Adrenal gland (tissue), 5 donors: ENCODE results near the gene STAB2.

Experiments
- POLR2A ChIP-seq, 2 donors: fragments of 450-650 bp; IDR thresholded peaks; one replicate each; pipeline ENCODE4 v1.6.1; 2017; ENCODE audit warnings: antibody characterized with exemption in 2 of 2, mild to moderate bottlenecking in 2 of 2, moderate library complexity in 1 of 2
- TF ChIP-seq, protein P1 (sequence below), 6 experiments: fragments of 450-650 bp in 4 of 6; fragments of 200-600 bp in 2 of 6; sonication (generic) in 1 of 6; IDR thresholded peaks; 1 replicate in 5 of 6; 2 replicates in 1 of 6; pipeline versions ENCODE4 v1.5.1 to v1.8.0; 2016 to 2021; ENCODE audit warnings: antibody characterized with exemption in 6 of 6, mild to moderate bottlenecking in 2 of 6, moderate library complexity in 1 of 6
- donor health status: DM: no; HTN: no; CAD: no.

DNA sequence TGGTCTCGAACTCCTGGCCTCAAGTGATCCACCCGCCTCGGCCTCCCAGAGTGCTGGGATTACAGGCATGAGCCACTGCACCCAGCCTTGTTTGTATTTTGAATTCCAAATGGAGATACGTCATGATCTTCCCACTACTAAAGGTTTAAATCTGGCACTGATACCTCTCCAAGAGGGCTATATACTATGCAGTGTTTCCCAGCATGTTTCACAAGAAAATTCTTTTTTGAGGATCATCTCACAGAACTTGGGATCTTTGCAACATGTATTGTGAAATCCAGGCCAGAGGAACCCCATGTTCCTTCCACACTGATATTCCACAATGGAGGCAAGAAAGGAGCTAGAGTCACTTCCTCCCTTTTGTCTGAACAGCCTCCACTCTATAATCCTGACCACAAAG is 141.2 kb downstream of the STAB2 start:
- TF ChIP-seq, protein P1, sequence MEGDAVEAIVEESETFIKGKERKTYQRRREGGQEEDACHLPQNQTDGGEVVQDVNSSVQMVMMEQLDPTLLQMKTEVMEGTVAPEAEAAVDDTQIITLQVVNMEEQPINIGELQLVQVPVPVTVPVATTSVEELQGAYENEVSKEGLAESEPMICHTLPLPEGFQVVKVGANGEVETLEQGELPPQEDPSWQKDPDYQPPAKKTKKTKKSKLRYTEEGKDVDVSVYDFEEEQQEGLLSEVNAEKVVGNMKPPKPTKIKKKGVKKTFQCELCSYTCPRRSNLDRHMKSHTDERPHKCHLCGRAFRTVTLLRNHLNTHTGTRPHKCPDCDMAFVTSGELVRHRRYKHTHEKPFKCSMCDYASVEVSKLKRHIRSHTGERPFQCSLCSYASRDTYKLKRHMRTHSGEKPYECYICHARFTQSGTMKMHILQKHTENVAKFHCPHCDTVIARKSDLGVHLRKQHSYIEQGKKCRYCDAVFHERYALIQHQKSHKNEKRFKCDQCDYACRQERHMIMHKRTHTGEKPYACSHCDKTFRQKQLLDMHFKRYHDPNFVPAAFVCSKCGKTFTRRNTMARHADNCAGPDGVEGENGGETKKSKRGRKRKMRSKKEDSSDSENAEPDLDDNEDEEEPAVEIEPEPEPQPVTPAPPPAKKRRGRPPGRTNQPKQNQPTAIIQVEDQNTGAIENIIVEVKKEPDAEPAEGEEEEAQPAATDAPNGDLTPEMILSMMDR (IDR thresholded peaks at IDR 0.05) = no peak
- TF ChIP-seq POLR2A (IDR thresholded peaks at IDR 0.05) = no peak
